NOMO-1 treated with dmso at 0.1 percent for 144 hours (cell line): ENCODE data around the gene GRM4.

ENCODE experiments used
- DNase-seq: peaks from one replicate; lab custom pipeline; 2025; ENCODE audit not compliant: unreplicated experiment; lab: John Stamatoyannopoulos, UW

GRM4 gene

DNA sequence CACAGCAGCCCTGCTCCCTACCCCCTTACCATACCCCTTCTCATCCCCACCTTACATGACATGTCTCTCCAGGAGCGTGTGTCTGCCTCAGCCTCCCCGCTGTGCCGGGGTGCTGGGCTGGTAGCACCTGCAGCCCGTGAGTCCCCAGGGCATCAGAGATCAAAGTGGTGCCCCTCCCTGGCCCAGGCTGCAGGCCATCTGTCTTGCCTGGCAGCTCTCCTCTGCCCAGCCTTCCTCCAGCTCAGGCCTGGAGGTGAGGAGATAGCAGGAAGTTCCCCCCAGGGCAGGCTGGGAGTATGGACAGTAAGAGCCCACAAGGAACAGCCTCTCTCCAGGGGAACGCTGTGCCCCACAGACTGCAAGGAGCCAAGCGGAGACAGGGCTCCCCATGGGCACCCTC, 35.3 kb downstream of the GRM4 start:
- DNase-seq: no peak

DNA sequence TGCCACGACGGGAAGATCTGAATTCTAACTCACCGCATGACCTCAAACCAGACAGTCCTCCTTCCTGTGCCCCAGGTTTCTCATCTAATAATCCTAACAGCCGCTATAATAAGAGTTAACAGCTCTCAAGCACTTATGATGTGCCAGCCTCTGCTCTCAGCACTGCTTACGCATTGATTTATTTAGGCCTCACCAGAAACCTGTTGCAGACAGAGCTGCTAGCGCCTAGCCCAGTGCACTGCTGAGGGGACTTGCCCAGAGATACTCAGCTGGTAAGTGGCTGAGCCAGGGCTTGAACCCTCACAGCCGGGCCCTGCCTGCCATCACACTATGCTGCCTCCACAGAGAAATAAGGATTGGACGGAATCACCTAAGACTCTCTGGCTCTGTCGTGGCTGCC, 37.7 kb downstream of the GRM4 start:
- DNase-seq: no peak

- DNase-seq: no peak
Measured at GRCh38 chr6:34106900-34107299, 39.0 kb downstream of the GRM4 start.

DNA sequence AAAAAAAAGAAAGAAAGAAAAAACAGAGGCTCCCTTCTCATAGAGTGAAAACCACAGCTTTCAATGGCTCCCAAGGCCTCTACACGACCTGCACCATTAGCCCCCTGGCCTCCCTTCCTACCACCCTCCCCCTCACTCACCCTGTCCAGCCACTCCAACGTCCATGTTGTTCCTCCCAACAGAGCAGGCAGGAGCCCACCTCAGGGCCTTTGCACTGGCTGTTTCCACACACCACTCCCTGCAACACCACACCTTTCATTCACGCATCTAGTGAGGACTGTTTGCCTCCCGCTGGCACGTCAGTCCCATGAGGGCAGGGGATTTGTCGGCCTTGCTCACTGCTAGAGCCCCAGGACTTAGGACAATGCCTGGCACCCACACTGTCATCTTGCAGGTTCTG, 39.5 kb downstream of the GRM4 start:
- DNase-seq: no peak

DNA sequence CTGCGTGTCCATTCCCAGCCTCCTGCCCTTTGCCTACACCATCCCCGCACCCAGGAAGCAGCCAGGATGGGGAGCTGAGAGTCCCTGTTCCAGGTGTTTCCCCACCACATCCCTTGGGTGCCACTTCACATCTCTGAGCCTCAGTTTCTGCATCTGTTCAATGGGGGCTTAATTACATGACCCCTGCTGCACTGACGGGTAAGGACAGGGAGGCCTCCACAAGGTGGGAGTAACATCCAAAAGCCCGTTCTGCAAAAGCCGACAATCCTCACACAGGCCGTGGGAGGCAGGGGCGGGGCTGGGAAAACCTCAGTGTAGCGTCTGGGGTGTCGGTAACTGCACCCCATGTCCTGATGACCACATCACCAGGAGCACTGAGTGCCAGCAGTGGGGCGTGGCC, 41.3 kb downstream of the GRM4 start:
- no peak for DNase-seq

GRCh38 chr6:34104186-34104585, 41.7 kb downstream of the GRM4 start:
- no peak for DNase-seq

DNA sequence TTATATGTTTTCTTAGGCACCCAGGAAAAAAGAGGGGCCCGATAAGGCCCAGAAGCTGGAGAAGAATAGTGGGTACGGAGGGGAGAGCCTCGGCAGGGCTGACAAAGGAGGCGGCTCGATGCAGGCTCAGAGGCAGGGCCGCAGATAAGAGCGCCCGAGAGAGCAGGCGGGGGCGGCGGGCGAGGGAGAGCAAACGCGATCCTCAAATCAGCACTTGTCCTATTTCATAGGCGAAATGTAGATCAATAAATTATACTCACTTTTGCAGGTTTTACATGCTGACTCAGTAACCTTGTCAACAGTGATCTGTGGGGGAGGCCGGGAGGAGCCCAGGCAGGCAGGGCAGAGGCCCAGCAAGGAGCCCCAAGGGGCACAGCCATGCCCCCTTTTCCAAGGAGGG, 42.6 kb downstream of the GRM4 start:
- no peak for DNase-seq

GRCh38 chr6:34102696-34103095, 43.2 kb downstream of the GRM4 start:
- DNase-seq: no peak

GRCh38 chr6:34102099-34102656, 43.7 kb downstream of the GRM4 start:
- no peak for DNase-seq

GRCh38 chr6:34100788-34101187, 45.1 kb downstream of the GRM4 start:
- no peak for DNase-seq

DNA sequence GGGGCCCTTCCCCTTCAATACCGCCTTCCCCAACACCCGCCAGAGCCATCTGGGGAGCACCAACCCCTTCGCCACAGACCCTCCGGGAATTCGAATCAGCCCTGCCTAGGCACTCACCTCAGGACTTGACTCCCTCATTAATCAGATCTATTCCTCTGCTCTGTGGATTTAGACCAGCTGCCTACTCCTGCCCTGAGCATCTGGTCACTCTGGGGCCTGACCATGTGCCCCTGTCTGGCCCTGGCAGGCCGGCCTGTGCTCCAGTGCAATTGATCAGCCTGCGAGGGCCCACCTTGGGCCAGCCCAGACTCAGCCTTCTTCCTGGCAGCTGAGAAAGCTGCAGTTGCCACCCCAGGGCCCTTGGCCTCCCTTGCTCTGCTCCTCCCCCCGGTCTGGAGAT, 46.0 kb downstream of the GRM4 start:
- no peak for DNase-seq

GRCh38 chr6:34098045-34098936, 47.6 kb downstream of the GRM4 start:
- DNase-seq: no peak

- DNase-seq: no peak
Measured at GRCh38 chr6:34096814-34097213, 49.1 kb downstream of the GRM4 start.

GRCh38 chr6:34096193-34096592, 49.7 kb downstream of the GRM4 start:
- DNase-seq: no peak

DNA sequence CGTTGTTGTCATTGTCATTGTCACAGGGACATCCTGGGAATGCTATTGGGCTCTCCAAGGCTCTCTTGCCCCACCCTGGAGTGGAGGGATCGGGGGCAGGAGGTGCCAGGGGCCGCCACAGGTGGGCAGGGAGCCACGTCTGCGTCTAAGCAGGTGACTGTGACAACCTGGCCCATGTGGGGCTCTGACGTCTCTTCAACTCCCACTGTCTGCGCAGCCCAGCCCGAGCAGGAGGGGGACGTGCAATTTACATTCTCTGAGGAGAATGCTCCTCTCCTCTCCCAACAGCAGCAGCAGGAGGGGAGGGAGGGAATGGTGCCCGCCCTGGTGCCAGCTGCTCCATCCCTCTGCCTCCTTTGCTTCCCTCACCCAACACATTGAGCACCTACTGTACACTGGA, 50.1 kb downstream of the GRM4 start:
- DNase-seq: no peak

- DNase-seq: no peak
Measured at GRCh38 chr6:34095136-34095505, 50.8 kb downstream of the GRM4 start.

- no peak for DNase-seq
Measured at GRCh38 chr6:34094474-34095135, 51.3 kb downstream of the GRM4 start.

GRCh38 chr6:34093854-34094430, 51.9 kb downstream of the GRM4 start:
- no peak for DNase-seq

GRCh38 chr6:34093206-34093605, 52.7 kb downstream of the GRM4 start:
- DNase-seq: no peak

GRCh38 chr6:34092631-34093030, 53.3 kb downstream of the GRM4 start:
- no peak for DNase-seq

DNA sequence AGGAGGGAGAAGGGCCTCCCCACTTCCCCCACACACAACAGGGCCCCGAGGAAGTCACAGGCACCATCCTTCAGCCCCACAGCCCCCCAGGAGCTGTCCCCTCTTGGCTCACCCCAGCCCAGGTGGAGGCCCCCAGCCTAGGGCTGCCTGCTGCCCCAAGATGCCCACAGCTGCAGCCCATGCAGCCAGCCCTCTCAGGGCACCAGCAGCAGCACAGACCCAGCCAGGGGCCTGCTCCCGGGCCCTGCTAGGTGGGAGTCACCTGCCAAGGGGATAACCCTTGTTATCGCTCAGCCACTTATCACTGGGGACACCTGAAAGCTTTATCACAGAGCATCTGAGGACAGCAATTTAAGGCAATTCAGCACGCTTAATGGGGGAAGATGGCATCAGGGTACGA, 55.0 kb downstream of the GRM4 start:
- DNase-seq: no peak

DNA sequence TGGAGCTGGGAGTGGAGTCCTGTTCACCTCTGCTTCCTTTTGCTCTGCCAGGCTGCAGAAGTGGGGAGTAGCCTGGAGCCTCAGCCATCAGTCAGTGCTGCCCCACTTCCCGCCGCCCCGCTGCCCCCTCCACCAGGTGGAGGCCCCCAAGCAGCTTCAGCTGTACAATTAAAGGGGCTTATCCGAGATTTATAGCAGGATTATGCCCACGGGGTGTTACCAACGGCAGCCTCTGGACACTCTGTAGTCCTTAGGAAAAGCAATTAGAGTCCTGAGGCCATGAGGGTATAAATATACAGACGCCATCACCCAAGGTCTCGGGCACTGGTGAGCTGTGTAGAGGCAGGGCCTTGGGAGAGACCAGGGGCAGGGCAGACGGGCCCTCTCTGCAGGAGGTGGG, 55.4 kb downstream of the GRM4 start:
- DNase-seq: no peak
